ENCODE measurements around the gene DEPDC4.

- no peak for TF ChIP-seq CTCF (IDR thresholded peaks at IDR 0.05)
- no peak for TF ChIP-seq POLR2AphosphoS5 (IDR thresholded peaks at IDR 0.05; ENCODE audit: insufficient read depth in 1 of 2, low read depth in 1 of 2)
- no peak for TF ChIP-seq POLR2A (IDR thresholded peaks at IDR 0.05)
These were observed 16.9 kb downstream of the DEPDC4 start for GRCh38 chr12:100249941-100250340.
